HepG2 (cell line): ENCODE data around the gene VSNL1. TPM values are rescaled to one million over a fixed set of nuclear protein-coding genes. Genes with fewer than 3 reads are reported as not detected.

Experiments used
- AHDC1 ChIP-seq: sonication (generic); formaldehyde crosslinking; IDR thresholded peaks from 2 replicates; pipeline ENCODE4 v1.5.1; 2020; ENCODE audit warnings: mild to moderate bottlenecking, missing genetic modification reagents, borderline replicate concordance
- polyA plus RNA-seq, 8 experiments: library from polyadenylated mRNA; depleted of rRNA in 3 of 8; stranded (reverse) in 7 of 8; unstranded in 1 of 8; fragments of >200 nt; fragmentation: Illumina TruSeq in 4 of 8; extraction: Trizol in 4 of 8; gene quantifications; 2 replicates each; pipeline versions ENCODE4 v1.2.1 to v1.2.3, GENCODE V29; 2011 to 2016; ENCODE audit warnings: low read depth in 4 of 8, missing spikeins in 1 of 8, mixed read lengths in 1 of 8; ENCODE audit not compliant: insufficient read depth in 1 of 8
- total RNA-seq, 5 experiments: library from RNA; depleted of rRNA; stranded (reverse); fragments of >200 nt; fragmentation: Illumina TruSeq; extraction: Trizol; gene quantifications; 2 replicates each; pipeline ENCODE4 v1.2.3, GENCODE V29; 2016; ENCODE audit warnings: low read depth in 1 of 5
- TF ChIP-seq, protein P1 (sequence below): sonication (generic); formaldehyde crosslinking; IDR thresholded peaks from 2 replicates; pipeline ENCODE4 v1.4.0; 2020; ENCODE audit warnings: missing genetic modification reagents

VSNL1 gene
- total and polyA plus RNA-seq, 2 of the 13 experiments (the other 11 are each of a cell fraction or from before 2014, with no cell fraction given) = 63.2 to 95.9 TPM

GRCh38 chr2:17557596-17557995 lies 17.1 kb downstream of the VSNL1 start (continued):
- TF ChIP-seq, protein P1, sequence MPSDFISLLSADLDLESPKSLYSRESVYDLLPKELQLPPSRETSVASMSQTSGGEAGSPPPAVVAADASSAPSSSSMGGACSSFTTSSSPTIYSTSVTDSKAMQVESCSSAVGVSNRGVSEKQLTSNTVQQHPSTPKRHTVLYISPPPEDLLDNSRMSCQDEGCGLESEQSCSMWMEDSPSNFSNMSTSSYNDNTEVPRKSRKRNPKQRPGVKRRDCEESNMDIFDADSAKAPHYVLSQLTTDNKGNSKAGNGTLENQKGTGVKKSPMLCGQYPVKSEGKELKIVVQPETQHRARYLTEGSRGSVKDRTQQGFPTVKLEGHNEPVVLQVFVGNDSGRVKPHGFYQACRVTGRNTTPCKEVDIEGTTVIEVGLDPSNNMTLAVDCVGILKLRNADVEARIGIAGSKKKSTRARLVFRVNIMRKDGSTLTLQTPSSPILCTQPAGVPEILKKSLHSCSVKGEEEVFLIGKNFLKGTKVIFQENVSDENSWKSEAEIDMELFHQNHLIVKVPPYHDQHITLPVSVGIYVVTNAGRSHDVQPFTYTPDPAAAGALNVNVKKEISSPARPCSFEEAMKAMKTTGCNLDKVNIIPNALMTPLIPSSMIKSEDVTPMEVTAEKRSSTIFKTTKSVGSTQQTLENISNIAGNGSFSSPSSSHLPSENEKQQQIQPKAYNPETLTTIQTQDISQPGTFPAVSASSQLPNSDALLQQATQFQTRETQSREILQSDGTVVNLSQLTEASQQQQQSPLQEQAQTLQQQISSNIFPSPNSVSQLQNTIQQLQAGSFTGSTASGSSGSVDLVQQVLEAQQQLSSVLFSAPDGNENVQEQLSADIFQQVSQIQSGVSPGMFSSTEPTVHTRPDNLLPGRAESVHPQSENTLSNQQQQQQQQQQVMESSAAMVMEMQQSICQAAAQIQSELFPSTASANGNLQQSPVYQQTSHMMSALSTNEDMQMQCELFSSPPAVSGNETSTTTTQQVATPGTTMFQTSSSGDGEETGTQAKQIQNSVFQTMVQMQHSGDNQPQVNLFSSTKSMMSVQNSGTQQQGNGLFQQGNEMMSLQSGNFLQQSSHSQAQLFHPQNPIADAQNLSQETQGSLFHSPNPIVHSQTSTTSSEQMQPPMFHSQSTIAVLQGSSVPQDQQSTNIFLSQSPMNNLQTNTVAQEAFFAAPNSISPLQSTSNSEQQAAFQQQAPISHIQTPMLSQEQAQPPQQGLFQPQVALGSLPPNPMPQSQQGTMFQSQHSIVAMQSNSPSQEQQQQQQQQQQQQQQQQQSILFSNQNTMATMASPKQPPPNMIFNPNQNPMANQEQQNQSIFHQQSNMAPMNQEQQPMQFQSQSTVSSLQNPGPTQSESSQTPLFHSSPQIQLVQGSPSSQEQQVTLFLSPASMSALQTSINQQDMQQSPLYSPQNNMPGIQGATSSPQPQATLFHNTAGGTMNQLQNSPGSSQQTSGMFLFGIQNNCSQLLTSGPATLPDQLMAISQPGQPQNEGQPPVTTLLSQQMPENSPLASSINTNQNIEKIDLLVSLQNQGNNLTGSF (CRISPR knock-in tag) = no peak
- TF ChIP-seq AHDC1 (CRISPR knock-in tag) = no peak
